IMR-90 (cell line): ENCODE measurements around the gene GPC4. TPM values are rescaled to one million over a fixed set of nuclear protein-coding genes. Genes with fewer than 3 reads are reported as not detected.

Experiments used
- ATAC-seq: fragments of 200-7000 bp; cut with Tn5 transposase; 2 replicates; pipeline ENCODE4 v1.9.1; 2020; ENCODE audit warnings: low read depth, mild to moderate bottlenecking, moderate library complexity
- BruUV-seq: library from RNA; stranded (reverse); fragments of 400-500 nt; replicated peaks from 2 replicates; lab custom pipeline; 2021; lab: Mats Ljungman, UMichigan
- CTCF ChIA-PET: fragments of 300-600 bp; formaldehyde crosslinking; extraction: SDS; loops from one replicate; lab custom pipeline; 2021; ENCODE audit warnings: antibody characterized with exemption; lab: Yijun Ruan, JAX
- POLR2A ChIA-PET: fragments of 300-600 bp; sonication (Branson Sonifier 250); formaldehyde crosslinking; loops from one replicate; lab custom pipeline; 2022; ENCODE audit warnings: antibody characterized with exemption; ENCODE audit not compliant: unreplicated experiment; lab: Charles Lee
- DNase-seq: peaks from one replicate; pipeline ENCODE4 v3.0.0; 2013
- H2AFZ ChIP-seq: replicated peaks from 2 replicates; pipeline ENCODE3; 2013; ENCODE audit warnings: low read length, mild to moderate bottlenecking; ENCODE audit not compliant: poor library complexity
- H2AK5ac ChIP-seq: 2 replicates; pipeline ENCODE4 v1.6.1; 2013; ENCODE audit warnings: low read depth, low read length, inconsistent platforms
- H2AK9ac ChIP-seq: replicated peaks from 2 replicates; pipeline ENCODE3; 2013; ENCODE audit warnings: mild to moderate bottlenecking, low read depth, low read length, moderate library complexity; ENCODE audit not compliant: poor library complexity
- H2BK120ac ChIP-seq: 2 replicates; pipeline ENCODE4 v1.6.1; 2013; ENCODE audit warnings: low read depth, low read length, inconsistent platforms
- H2BK15ac ChIP-seq: 3 replicates; pipeline ENCODE4 v1.6.1; 2013; ENCODE audit warnings: low read depth, low read length, inconsistent platforms
- H2BK20ac ChIP-seq: 2 replicates; pipeline ENCODE4 v1.6.1; 2013; ENCODE audit warnings: low read depth, mild to moderate bottlenecking, inconsistent platforms, low read length, moderate library complexity
- H2BK5ac ChIP-seq: 2 replicates; pipeline ENCODE4 v1.6.1; 2013; ENCODE audit warnings: mild to moderate bottlenecking, low read depth, low read length, inconsistent platforms; ENCODE audit not compliant: poor library complexity, severe bottlenecking
- H3K14ac ChIP-seq: replicated peaks from 2 replicates; pipeline ENCODE4 v1.6.1; 2013; ENCODE audit warnings: low read depth, low read length, inconsistent platforms
- H3K18ac ChIP-seq: 2 replicates; pipeline ENCODE4 v1.6.1; 2013; ENCODE audit warnings: low read depth, low read length, control low read depth
- H3K23ac ChIP-seq: 2 replicates; pipeline ENCODE4 v1.6.1; 2013; ENCODE audit warnings: low read depth, low read length, inconsistent platforms
- H3K27ac ChIP-seq: 2 replicates; pipeline ENCODE4 v1.5.1; 2013; ENCODE audit warnings: mild to moderate bottlenecking, control low read depth, low read length; ENCODE audit not compliant: insufficient read depth
- H3K27me3 ChIP-seq: 2 replicates; pipeline ENCODE4 v1.6.1; 2013; ENCODE audit warnings: low read length; ENCODE audit not compliant: control insufficient read depth, insufficient read depth
- H3K36me3 ChIP-seq: 2 replicates; pipeline ENCODE4 v1.6.1; 2013; ENCODE audit warnings: low read length, mixed read lengths; ENCODE audit not compliant: control insufficient read depth, insufficient read depth
- H3K4ac ChIP-seq: 2 replicates; pipeline ENCODE4 v1.6.1; 2013; ENCODE audit warnings: low read depth, low read length, inconsistent platforms
- H3K4me1 ChIP-seq: 2 replicates; pipeline ENCODE4 v1.6.1; 2013; ENCODE audit warnings: low read length, mixed read lengths; ENCODE audit not compliant: control insufficient read depth, insufficient read depth
- H3K4me2 ChIP-seq: 2 replicates; pipeline ENCODE4 v1.6.1; 2013; ENCODE audit warnings: low read depth, mild to moderate bottlenecking, control low read depth, low read length, moderate library complexity
- H3K4me3 ChIP-seq: 2 replicates; pipeline ENCODE4 v1.5.1; 2013; ENCODE audit warnings: low read depth, mild to moderate bottlenecking, control low read depth, low read length, moderate library complexity; ENCODE audit not compliant: insufficient read depth
- H3K56ac ChIP-seq: 2 replicates; pipeline ENCODE4 v1.6.1; 2013; ENCODE audit warnings: low read length, inconsistent platforms; ENCODE audit not compliant: insufficient read depth; ENCODE audit errors: extremely low read depth
- H3K79me1 ChIP-seq, 2 experiments: 2 replicates each; pipeline ENCODE4 v1.6.1; 2013; ENCODE audit warnings: low read length in 2 of 2, inconsistent platforms in 1 of 2, low read depth in 1 of 2
- H3K9ac ChIP-seq: 2 replicates; pipeline ENCODE4 v1.6.1; 2013; ENCODE audit warnings: low read depth, low read length, control low read depth
- H3K9me1 ChIP-seq: 2 replicates; pipeline ENCODE4 v1.6.1; 2013; ENCODE audit warnings: low read length, inconsistent platforms; ENCODE audit not compliant: insufficient read depth
- H3K9me3 ChIP-seq: 2 replicates; pipeline ENCODE4 v1.6.1; 2013; ENCODE audit warnings: low read length; ENCODE audit not compliant: control insufficient read depth, insufficient read depth
- H4K20me1 ChIP-seq: 2 replicates; pipeline ENCODE4 v1.6.1; 2013; ENCODE audit warnings: low read length, inconsistent platforms; ENCODE audit not compliant: insufficient read depth
- H4K5ac ChIP-seq: 2 replicates; pipeline ENCODE4 v1.6.1; 2013; ENCODE audit warnings: mild to moderate bottlenecking, low read depth, low read length, control low read depth
- H4K8ac ChIP-seq, 2 experiments: 2 replicates each; pipeline ENCODE4 v1.6.1; 2013; ENCODE audit warnings: low read depth in 2 of 2, low read length in 2 of 2, control low read depth in 1 of 2, inconsistent platforms in 1 of 2
- H4K91ac ChIP-seq: 2 replicates; pipeline ENCODE4 v1.6.1; 2013; ENCODE audit warnings: low read depth, low read length, inconsistent platforms; ENCODE audit not compliant: insufficient read depth
- BHLHE40 ChIP-seq: fragments of 150-350 bp; IDR thresholded peaks from 2 replicates; pipeline ENCODE4 v1.6.1; 2016; ENCODE audit warnings: mild to moderate bottlenecking, low read depth, low read length
- CEBPB ChIP-seq: IDR thresholded peaks from 2 replicates; pipeline ENCODE4 v1.6.1; 2012; ENCODE audit warnings: low read depth, low read length, improper control_type of control experiment
- CHD1 ChIP-seq: IDR thresholded peaks from 2 replicates; pipeline ENCODE4 v1.6.1; 2012; ENCODE audit warnings: low read depth, low read length, improper control_type of control experiment
- CTCF ChIP-seq: conservative IDR thresholded peaks from 2 replicates; pipeline ENCODE4 v1.5.1; 2012; ENCODE audit warnings: mild to moderate bottlenecking, low read depth, low read length, improper control_type of control experiment
- ELK1 ChIP-seq: fragments of 150-350 bp; IDR thresholded peaks from 2 replicates; pipeline ENCODE4 v1.6.1; 2016; ENCODE audit warnings: low read depth, mild to moderate bottlenecking, low read length, moderate library complexity, borderline replicate concordance
- FOS ChIP-seq: fragments of 150-350 bp; IDR thresholded peaks from 2 replicates; pipeline ENCODE4 v1.6.1; 2016; ENCODE audit warnings: low read depth, low read length
- MAFK ChIP-seq: IDR thresholded peaks from 2 replicates; pipeline ENCODE4 v1.6.1; 2012; ENCODE audit warnings: low read depth, low read length, improper control_type of control experiment
- MAZ ChIP-seq: IDR thresholded peaks from 2 replicates; pipeline ENCODE4 v1.6.1; 2012; ENCODE audit warnings: low read depth, mild to moderate bottlenecking, low read length, improper control_type of control experiment, moderate library complexity, borderline replicate concordance
- MXI1 ChIP-seq: IDR thresholded peaks from 2 replicates; pipeline ENCODE4 v1.6.1; 2012; ENCODE audit warnings: low read depth, mild to moderate bottlenecking, low read length, moderate library complexity, borderline replicate concordance
- NFE2L2 ChIP-seq: fragments of 150-350 bp; IDR thresholded peaks from 2 replicates; pipeline ENCODE4 v1.6.1; 2016; ENCODE audit warnings: low read depth, mild to moderate bottlenecking, low read length
- POLR2A ChIP-seq: IDR thresholded peaks from 2 replicates; pipeline ENCODE4 v1.6.1; 2012; ENCODE audit warnings: mild to moderate bottlenecking, low read depth, low read length
- RAD21 ChIP-seq: IDR thresholded peaks from 2 replicates; pipeline ENCODE4 v1.6.1; 2012; ENCODE audit warnings: low read length, improper control_type of control experiment
- RCOR1 ChIP-seq: IDR thresholded peaks from 2 replicates; pipeline ENCODE4 v1.6.1; 2012; ENCODE audit warnings: mild to moderate bottlenecking, low read length, improper control_type of control experiment; ENCODE audit not compliant: insufficient replicate concordance
- RFX5 ChIP-seq: IDR thresholded peaks from 2 replicates; pipeline ENCODE4 v1.8.0; 2012; ENCODE audit warnings: low read depth, mild to moderate bottlenecking, low read length, moderate library complexity
- SMC3 ChIP-seq: fragments of 150-350 bp; IDR thresholded peaks from 2 replicates; pipeline ENCODE4 v1.6.1; 2016; ENCODE audit warnings: low read depth, mild to moderate bottlenecking, antibody characterized with exemption, low read length, moderate library complexity
- USF2 ChIP-seq: fragments of 150-350 bp; IDR thresholded peaks from 2 replicates; pipeline ENCODE4 v1.6.1; 2017; ENCODE audit warnings: mild to moderate bottlenecking, antibody characterized with exemption, low read length, low read depth
- dilution Hi-C: fragments of 300-500 bp; cut with HindIII; formaldehyde crosslinking; loops from one replicate; pipeline ENCODE4 v1.14.3; 2018; ENCODE audit warnings: low sequenced_read_pairs; ENCODE audit not compliant: unreplicated experiment
- in situ Hi-C: fragments of 300-500 bp; cut with MboI; formaldehyde crosslinking; loops from 3 replicates; pipeline ENCODE4 v1.14.3; 2019; ENCODE audit warnings: low sequenced_read_pairs, inconsistent platforms, mixed read lengths
- intact Hi-C: fragments of 100-400 bp; cut with micrococcal nuclease; formaldehyde crosslinking; loops from 2 replicates; pipeline ENCODE4 v1.10.0; 2022
- polyA plus RNA-seq, 3 experiments: library from polyadenylated mRNA; depleted of rRNA; stranded (reverse); fragments of >200 nt; gene quantifications; 2 replicates each; pipeline ENCODE4 v1.2.3, GENCODE V29; 2012; ENCODE audit warnings: low replicate concordance in 1 of 3
- total RNA-seq: library from RNA; depleted of rRNA; stranded (reverse); fragments of >200 nt; gene quantifications from 2 replicates; pipeline ENCODE4 v1.2.3, GENCODE V29; 2012

The GPC4 gene
- total and polyA plus RNA-seq, 2 of the 4 experiments (the other 2 are of a cell fraction), result 0.54 to 1.6 TPM

- Histone ChIP-seq H2BK5ac (no peak overlapping the region), H3K4me3 (no peak overlapping the region), H3K9me3 (no peaks in the 10 kb centered on the region), H3K9me1 (no peaks in the 10 kb centered on the region), H3K79me1 (no peaks in the 10 kb centered on the region), H3K18ac (no peak overlapping the region), H2BK120ac (no peak overlapping the region), H3K56ac (no peak overlapping the region), H3K27me3 (peaks cover 3% of the 10 kb centered on the region; the same call in 1 of the 2 replicates), H3K4me1 (no peaks in the 10 kb centered on the region; the same call in 1 of the 2 replicates), H3K36me3 (0 out of 2 replicates have a peak, but pooled peaks cover 1% of the 10 kb centered on the region), H3K4me2 (no peak overlapping the region), H2AFZ (no peak overlapping the region), H2AK5ac (no peak overlapping the region), H3K9ac (no peak overlapping the region), H3K27ac (no peak overlapping the region), H3K4ac (no peak overlapping the region), H4K5ac (no peak overlapping the region), H4K20me1 (no peaks in the 10 kb centered on the region), H3K23ac (no peak overlapping the region), H3K14ac (no peak overlapping the region), H2BK15ac (no peak overlapping the region), H2AK9ac (no peak overlapping the region), H4K91ac (no peak overlapping the region), H4K8ac (no peak overlapping the region), H2BK20ac (no peak overlapping the region)
- ChIA-PET CTCF (interaction anchor here (0.6 kb wide), 1 partner anchor 18 kb away, joined by 4 read pairs; no protein-coding TSS in a partner anchor), POLR2A (no interaction called here)
- no peak for TF ChIP-seq MAZ
- no peak for TF ChIP-seq POLR2A
- no peak for TF ChIP-seq NFE2L2
- TF ChIP-seq BHLHE40, result no peak
- TF ChIP-seq RFX5, result no peak
- no peak for TF ChIP-seq MAFK
- TF ChIP-seq RAD21, result no peak
- TF ChIP-seq SMC3, result no peak
- no peak for TF ChIP-seq MXI1
- no peak for TF ChIP-seq CEBPB
- TF ChIP-seq ELK1, result no peak
- no peak for TF ChIP-seq CHD1
- TF ChIP-seq RCOR1, result no peak
- TF ChIP-seq FOS, result no peak
- TF ChIP-seq CTCF, result no peak
- no peak for TF ChIP-seq USF2
- BruUV-seq, result no TSS peak
- in situ Hi-C loops, result no loop called here
- no peak for ATAC-seq
- DNase-seq, result no peak
- intact Hi-C loops, result no loop called here
- dilution Hi-C loops, result no loop called here
Measured at GRCh38 chrX:133325422-133325821, 89.9 kb downstream of the GPC4 start.
